HG02885 (cell line): ENCODE results near the gene CRIP2.

Experiments
- ATAC-seq: cut with Tn5 transposase; IDR thresholded peaks from one replicate; pipeline ENCODE4 v1.9.1; 2021; ENCODE audit warnings: mild to moderate bottlenecking; ENCODE audit not compliant: unreplicated experiment, poor library complexity

The CRIP2 gene

DNA sequence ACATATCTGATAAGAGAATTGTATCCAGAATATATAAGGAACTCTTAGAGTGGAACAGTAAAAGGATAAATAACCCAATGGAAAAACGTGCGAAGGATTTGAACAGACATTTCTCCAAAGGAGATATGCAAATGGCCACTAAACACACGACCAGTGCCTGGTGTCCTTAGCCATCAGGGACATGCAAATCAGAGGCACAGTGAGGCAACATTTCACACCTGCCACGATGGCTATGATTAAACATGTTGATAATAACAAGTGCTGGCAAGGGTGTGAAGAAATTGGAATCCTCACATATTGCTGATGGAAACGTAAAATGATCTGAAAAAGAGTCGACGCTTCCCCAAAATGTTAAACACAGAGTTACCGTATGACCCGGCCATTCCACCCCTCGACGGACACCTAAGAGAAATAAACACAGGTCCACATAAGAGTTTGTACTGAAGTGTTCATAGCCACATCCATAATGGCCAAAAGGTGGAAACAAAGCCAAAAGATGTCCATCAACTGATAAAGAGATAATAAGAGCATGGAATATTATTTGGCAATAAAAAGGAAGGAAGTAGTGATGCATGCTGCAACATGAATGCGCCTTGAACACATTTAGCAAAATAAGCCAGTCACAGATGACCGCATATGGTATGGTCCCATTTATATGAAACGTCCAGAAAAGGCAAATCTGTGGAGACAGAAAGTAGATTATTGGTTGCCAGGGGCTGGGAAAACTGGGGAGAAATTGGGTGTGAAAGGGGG, 45.5 kb downstream of the CRIP2 start:
- no peak for ATAC-seq

DNA sequence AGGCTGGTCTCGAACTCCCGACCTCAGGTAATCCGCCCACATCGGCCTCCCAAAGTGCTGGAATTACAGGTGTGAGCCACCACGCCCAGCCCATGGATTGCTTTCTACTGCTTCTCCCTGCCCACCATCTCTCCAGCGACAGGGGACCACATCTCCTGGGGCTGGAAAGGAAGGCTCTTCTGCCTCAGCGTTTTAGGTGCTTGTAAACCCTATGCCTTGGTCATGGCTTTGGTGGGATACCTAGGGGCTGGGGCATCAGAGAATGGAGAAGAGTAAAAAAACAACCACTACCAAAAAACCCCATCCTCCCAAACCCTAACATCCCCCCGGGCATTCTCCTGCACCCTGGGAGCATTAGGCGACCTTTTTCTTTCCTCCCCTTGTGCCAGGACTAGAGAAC, 50.7 kb downstream of the CRIP2 start:
- no peak for ATAC-seq

- ATAC-seq = no peak
These were observed 51.5 kb downstream of the CRIP2 start, which contains the start of gene TMEM121 for GRCh38 chr14:105525861-105526775. Gene TMEM121 (plus strand): TSS chr14:105526583. CDS start chr14:105528835, 2,252 bp downstream.

- no peak for ATAC-seq
These were observed 52.3 kb downstream of the CRIP2 start for GRCh38 chr14:105526776-105527380.

- no peak for ATAC-seq
These were observed 52.8 kb downstream of the CRIP2 start for GRCh38 chr14:105527381-105527825.

DNA sequence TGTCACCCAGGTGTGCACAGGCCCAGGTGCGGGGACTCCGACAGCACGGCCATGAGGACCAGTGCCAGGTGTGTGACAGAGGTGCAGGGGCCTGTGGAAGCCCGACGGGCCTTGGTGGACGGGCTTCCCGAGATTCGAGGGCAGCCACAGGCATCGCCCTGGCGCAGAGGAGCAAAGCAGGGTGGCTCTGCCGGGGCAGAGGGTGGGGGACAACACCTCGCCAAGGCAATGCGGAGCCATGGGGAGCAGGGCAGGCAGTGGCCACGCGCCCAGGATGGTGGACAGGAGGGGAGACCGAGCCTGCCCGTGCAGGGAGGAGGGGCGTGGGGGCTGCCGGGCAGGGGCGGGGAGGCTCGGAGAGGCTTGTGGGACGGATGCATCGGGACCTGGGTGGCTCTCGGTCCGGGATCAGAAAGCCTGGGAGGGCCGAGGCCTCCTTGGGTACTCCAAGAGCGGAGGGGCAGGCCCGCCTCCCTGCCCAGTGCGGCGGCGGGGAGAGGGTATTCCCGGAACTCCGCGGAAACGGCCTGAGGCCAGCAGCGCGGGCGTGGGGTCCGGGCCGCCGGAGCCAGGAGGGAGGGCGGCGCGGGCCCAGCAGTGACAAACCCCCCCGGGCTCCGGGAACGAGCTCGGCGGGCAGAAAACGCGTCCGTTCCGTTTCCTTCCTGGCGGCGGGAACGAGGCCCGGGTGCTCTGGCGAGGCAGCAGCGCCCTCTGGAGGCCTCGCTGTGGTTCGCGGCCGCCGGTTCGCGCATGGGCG, 53.4 kb downstream of the CRIP2 start:
- peak; percentile 52 for ATAC-seq

GRCh38 chr14:105528586-105529318, 54.1 kb downstream of the CRIP2 start:
- ATAC-seq = peak; percentile 4

DNA sequence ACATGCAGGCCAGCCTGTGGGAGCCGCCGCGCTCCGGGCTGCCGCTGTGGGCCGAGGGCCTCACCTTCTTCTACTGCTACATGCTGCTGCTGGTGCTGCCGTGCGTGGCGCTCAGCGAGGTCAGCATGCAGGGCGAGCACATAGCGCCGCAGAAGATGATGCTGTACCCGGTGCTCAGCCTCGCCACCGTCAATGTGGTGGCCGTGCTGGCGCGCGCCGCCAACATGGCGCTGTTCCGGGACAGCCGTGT, 54.6 kb downstream of the CRIP2 start:
- ATAC-seq = no peak
